Measurements from ENCODE around the gene NDUFAF8.

NDUFAF8 gene

GRCh38 chr17:81257533-81257932 is 18.4 kb downstream of the NDUFAF8 start:
- H3K9ac ChIP-seq (ENCODE audit: low read length), result no peak overlapping the region

GRCh38 chr17:81258292-81258691 is 19.2 kb downstream of the NDUFAF8 start:
- no peak overlapping the region for H3K27ac ChIP-seq (ENCODE audit: low read depth, low read length)
- no peak overlapping the region for H3K9ac ChIP-seq (ENCODE audit: low read length)
- no peaks in the 10 kb centered on the region for H3F3A ChIP-seq (ENCODE audit: insufficient read depth)
- no peaks in the 10 kb centered on the region for H3K79me2 ChIP-seq (ENCODE audit: insufficient read depth, low read length)
- no peaks in the 10 kb centered on the region for H3K36me3 ChIP-seq (ENCODE audit: low read length)
- H3K27me3 ChIP-seq (ENCODE audit: low read length), result no peaks in the 10 kb centered on the region
- H3K4me2 ChIP-seq (ENCODE audit: low read depth, low read length, poor library complexity, severe bottlenecking), result no peak overlapping the region
- H3K9me3 ChIP-seq (ENCODE audit: insufficient read depth, low read length), result no peaks in the 10 kb centered on the region
- TF ChIP-seq EZH2phosphoT487 (conservative IDR thresholded peaks at IDR 0.05; ENCODE audit: low read length), result no peak
- TF ChIP-seq CTCF (IDR thresholded peaks at IDR 0.05; ENCODE audit: insufficient read depth, low read length, poor library complexity, severe bottlenecking), result no peak
- no peak overlapping the region for H2AFZ ChIP-seq (ENCODE audit: low read depth, low read length, severe bottlenecking)
- H3K4me3 ChIP-seq (ENCODE audit: insufficient read depth, low read length, poor library complexity, severe bottlenecking), result no peak overlapping the region
- no peaks in the 10 kb centered on the region for H4K20me1 ChIP-seq (ENCODE audit: low read depth, low read length)
- no peaks in the 10 kb centered on the region for H3K9me2 ChIP-seq (replicated peaks; ENCODE audit: insufficient read depth, low read length)

More at GRCh38 chr17:81257533-81257932, 18.4 kb downstream of the NDUFAF8 start:
- H2AFZ ChIP-seq (ENCODE audit: low read depth, low read length, severe bottlenecking), result no peak overlapping the region
- no peak overlapping the region for H3K27ac ChIP-seq (ENCODE audit: low read depth, low read length)
- H3K4me2 ChIP-seq (ENCODE audit: low read depth, low read length, poor library complexity, severe bottlenecking), result no peak overlapping the region
- no peaks in the 10 kb centered on the region for H4K20me1 ChIP-seq (ENCODE audit: low read depth, low read length)
- no peaks in the 10 kb centered on the region for H3K79me2 ChIP-seq (ENCODE audit: insufficient read depth, low read length)
- no peak overlapping the region for H3K4me3 ChIP-seq (ENCODE audit: insufficient read depth, low read length, poor library complexity, severe bottlenecking)
- H3F3A ChIP-seq (ENCODE audit: insufficient read depth), result no peaks in the 10 kb centered on the region
- H3K9me2 ChIP-seq (replicated peaks; ENCODE audit: insufficient read depth, low read length), result no peaks in the 10 kb centered on the region
- no peak for TF ChIP-seq EZH2phosphoT487 (conservative IDR thresholded peaks at IDR 0.05; ENCODE audit: low read length)
- TF ChIP-seq CTCF (IDR thresholded peaks at IDR 0.05; ENCODE audit: insufficient read depth, low read length, poor library complexity, severe bottlenecking), result no peak
- H3K9me3 ChIP-seq (ENCODE audit: insufficient read depth, low read length), result no peaks in the 10 kb centered on the region
- no peaks in the 10 kb centered on the region for H3K36me3 ChIP-seq (ENCODE audit: low read length)
- H3K27me3 ChIP-seq (ENCODE audit: low read length), result no peaks in the 10 kb centered on the region

- Histone ChIP-seq H3K27ac (ENCODE audit: low read depth, low read length) (no peak overlapping the region), H2AFZ (ENCODE audit: low read depth, low read length, severe bottlenecking) (no peak overlapping the region), H4K20me1 (ENCODE audit: low read depth, low read length) (no peaks in the 10 kb centered on the region), H3K9me2 (replicated peaks; ENCODE audit: insufficient read depth, low read length) (no peaks in the 10 kb centered on the region), H3K4me3 (ENCODE audit: insufficient read depth, low read length, poor library complexity, severe bottlenecking) (no peak overlapping the region), H3F3A (ENCODE audit: insufficient read depth) (no peaks in the 10 kb centered on the region), H3K4me2 (ENCODE audit: low read depth, low read length, poor library complexity, severe bottlenecking) (no peak overlapping the region), H3K36me3 (ENCODE audit: low read length) (no peaks in the 10 kb centered on the region), H3K79me2 (ENCODE audit: insufficient read depth, low read length) (no peaks in the 10 kb centered on the region), H3K9ac (ENCODE audit: low read length) (no peak overlapping the region), H3K9me3 (ENCODE audit: insufficient read depth, low read length) (no peaks in the 10 kb centered on the region), H3K27me3 (ENCODE audit: low read length) (no peaks in the 10 kb centered on the region)
- TF ChIP-seq CTCF (IDR thresholded peaks at IDR 0.05; ENCODE audit: insufficient read depth, low read length, poor library complexity, severe bottlenecking) (no peak), EZH2phosphoT487 (conservative IDR thresholded peaks at IDR 0.05; ENCODE audit: low read length) (no peak)
These were observed 20.0 kb downstream of the NDUFAF8 start for GRCh38 chr17:81259058-81259605.
